HEK293 (cell line): ENCODE data around the gene WNT5B.

Experiments
- CTCF ChIA-PET: fragments of 350-600 bp; formaldehyde crosslinking; extraction: SDS; loops from one replicate; lab custom pipeline; 2021; ENCODE audit warnings: antibody characterized with exemption; lab: Yijun Ruan, JAX
- POLR2A ChIA-PET: fragments of 300-600 bp; formaldehyde crosslinking; extraction: SDS; loops from one replicate; lab custom pipeline; 2020; ENCODE audit warnings: antibody characterized with exemption, inconsistent platforms; lab: Yijun Ruan, JAX
- H3K27ac ChIP-seq: fragments of 200-500 bp; sonication (Bioruptor generic); 2 replicates; pipeline ENCODE4 v1.5.1; 2014; ENCODE audit warnings: low read depth, low read length, control low read depth, inconsistent platforms; ENCODE audit errors: extremely low read depth
- H3K36me3 ChIP-seq, 2 experiments: fragments of 200-500 bp in 1 of 2; sonication (Bioruptor generic) in 1 of 2; 1 replicate in 1 of 2; 2 replicates in 1 of 2; pipeline ENCODE4 v1.5.1; 2014 to 2017; ENCODE audit warnings: inconsistent platforms in 2 of 2, low read length in 2 of 2; ENCODE audit not compliant: control insufficient read depth in 2 of 2, insufficient read depth in 1 of 2
- H3K4me1 ChIP-seq: fragments of 200-500 bp; sonication (Bioruptor generic); 2 replicates; pipeline ENCODE4 v1.5.1; 2014; ENCODE audit warnings: mild to moderate bottlenecking, low read length, inconsistent platforms; ENCODE audit not compliant: control insufficient read depth, insufficient read depth
- H3K4me3 ChIP-seq: 2 replicates; pipeline ENCODE4 v1.5.1; 2011; ENCODE audit warnings: low read depth, mild to moderate bottlenecking, control low read depth, low read length, moderate library complexity
- H3K9me3 ChIP-seq: fragments of 200-500 bp; sonication (Bioruptor generic); 2 replicates; pipeline ENCODE4 v1.5.1; 2014; ENCODE audit warnings: low read depth, low read length, inconsistent platforms; ENCODE audit not compliant: control insufficient read depth, insufficient read depth
- AEBP2 ChIP-seq: fragments of 450-650 bp; formaldehyde crosslinking; IDR thresholded peaks from 2 replicates; pipeline ENCODE4 v1.5.1; 2016; ENCODE audit warnings: missing biosample characterization, missing genetic modification characterization, borderline replicate concordance
- BCL11A ChIP-seq: fragments of 450-650 bp; formaldehyde crosslinking; IDR thresholded peaks from 2 replicates; pipeline ENCODE4 v1.5.1; 2016; ENCODE audit warnings: low read depth, missing biosample characterization, missing genetic modification characterization
- GFI1B ChIP-seq: fragments of 450-650 bp; formaldehyde crosslinking; IDR thresholded peaks from 2 replicates; pipeline ENCODE4 v1.5.1; 2016; ENCODE audit warnings: missing biosample characterization, missing genetic modification characterization
- IKZF3 ChIP-seq: fragments of 450-650 bp; IDR thresholded peaks from 2 replicates; pipeline ENCODE4 v1.5.0; 2018; ENCODE audit warnings: missing biosample characterization, mild to moderate bottlenecking, missing genetic modification characterization, moderate library complexity
- MYNN ChIP-seq: fragments of 450-650 bp; formaldehyde crosslinking; IDR thresholded peaks from 2 replicates; pipeline ENCODE4 v1.5.1; 2016; ENCODE audit warnings: missing biosample characterization, missing genetic modification characterization, borderline replicate concordance
- PBX3 ChIP-seq: sonication (generic); formaldehyde crosslinking; IDR thresholded peaks from 2 replicates; pipeline ENCODE4 v1.8.1; 2022; ENCODE audit warnings: mild to moderate bottlenecking, moderate library complexity, missing genetic modification reagents
- SP3 ChIP-seq: fragments of 450-650 bp; formaldehyde crosslinking; IDR thresholded peaks from 2 replicates; pipeline ENCODE4 v1.5.1; 2016; ENCODE audit warnings: missing biosample characterization, missing genetic modification characterization
- ZBTB10 ChIP-seq: fragments of 450-650 bp; formaldehyde crosslinking; IDR thresholded peaks from 2 replicates; pipeline ENCODE4 v1.5.1; 2016; ENCODE audit warnings: missing biosample characterization, missing genetic modification characterization
- ZBTB20 ChIP-seq: fragments of 450-650 bp; formaldehyde crosslinking; IDR thresholded peaks from 2 replicates; pipeline ENCODE4 v1.5.1; 2016; ENCODE audit warnings: missing biosample characterization, missing genetic modification characterization
- ZBTB6 ChIP-seq: fragments of 450-650 bp; formaldehyde crosslinking; IDR thresholded peaks from 2 replicates; pipeline ENCODE4 v1.5.1; 2017; ENCODE audit warnings: missing biosample characterization, missing genetic modification characterization
- ZNF335 ChIP-seq: fragments of 450-650 bp; formaldehyde crosslinking; conservative IDR thresholded peaks from 2 replicates; pipeline ENCODE4 v1.5.1; 2016; ENCODE audit warnings: missing biosample characterization, missing genetic modification characterization
- ZNF350 ChIP-seq: fragments of 450-650 bp; formaldehyde crosslinking; IDR thresholded peaks from 2 replicates; pipeline ENCODE4 v1.5.0; 2017; ENCODE audit warnings: missing biosample characterization, mild to moderate bottlenecking, missing genetic modification characterization
- ZNF404 ChIP-seq: fragments of 450-650 bp; formaldehyde crosslinking; IDR thresholded peaks from 2 replicates; pipeline ENCODE4 v1.5.1; 2017; ENCODE audit warnings: missing biosample characterization, missing genetic modification characterization
- ZNF560 ChIP-seq: fragments of 450-650 bp; formaldehyde crosslinking; IDR thresholded peaks from 2 replicates; pipeline ENCODE4 v1.5.1; 2017; ENCODE audit warnings: missing biosample characterization, missing genetic modification characterization, borderline replicate concordance
- ZNF777 ChIP-seq: fragments of 450-650 bp; formaldehyde crosslinking; IDR thresholded peaks from 2 replicates; pipeline ENCODE4 v1.5.1; 2017; ENCODE audit warnings: missing biosample characterization, missing genetic modification characterization, borderline replicate concordance
- ZNF792 ChIP-seq: fragments of 450-650 bp; formaldehyde crosslinking; IDR thresholded peaks from 2 replicates; pipeline ENCODE4 v1.5.1; 2016; ENCODE audit warnings: missing biosample characterization, missing genetic modification characterization
- ZSCAN23 ChIP-seq: fragments of 450-650 bp; formaldehyde crosslinking; IDR thresholded peaks from 2 replicates; pipeline ENCODE4 v1.5.1; 2016; ENCODE audit warnings: missing biosample characterization, missing genetic modification characterization
- ZSCAN4 ChIP-seq: fragments of 450-650 bp; formaldehyde crosslinking; IDR thresholded peaks from 2 replicates; pipeline ENCODE4 v1.5.1; 2017; ENCODE audit warnings: missing biosample characterization, missing genetic modification characterization

Gene WNT5B

GRCh38 chr12:1593174-1594005 is 35.6 kb upstream of the WNT5B start (continued):
- TF ChIP-seq ZNF792 (tag by site-specific recombination): 0 out of 2 replicates have a peak, but pooled peaks have one; percentile 46

- Histone ChIP-seq H3K4me3 (peak overlapping the region; percentile 78), H3K27ac (peak overlapping the region; percentile 97), H3K36me3 (peaks cover 0 to 6% of the 10 kb centered on the region in 2 experiments; a peak in 1 of 3 replicates), H3K9me3 (no peaks in the 10 kb centered on the region), H3K4me1 (peaks cover 20% of the 10 kb centered on the region)
- POLR2A ChIA-PET: interaction anchor here (1.8 to 3.3 kb wide), 3 partner anchors 12 to 644 kb away, joined by 4 to 22 read pairs (median 5); partner anchors contain the start of gene RAD52
- CTCF ChIA-PET: interaction anchor here (1.0 to 2.8 kb wide), 2 partner anchors 9 to 202 kb away, joined by 3 to 17 read pairs; no protein-coding TSS in a partner anchor
- TF ChIP-seq GFI1B (no peak), ZNF350 (tag by site-specific recombination) (no peak), AEBP2 (tag by site-specific recombination) (no peak), ZBTB20 (no peak), ZSCAN4 (tag by site-specific recombination) (no peak), IKZF3 (no peak), MYNN (tag by site-specific recombination) (0 out of 2 replicates have a peak, but pooled peaks have one; percentile 8), ZNF560 (no peak), SP3 (tag by site-specific recombination) (no peak), BCL11A (tag by site-specific recombination) (no peak), PBX3 (CRISPR knock-in tag) (no peak), ZBTB10 (no peak), ZSCAN23 (tag by site-specific recombination) (no peak), ZNF404 (tag by site-specific recombination) (no peak), ZNF777 (tag by site-specific recombination) (no peak), ZBTB6 (tag by site-specific recombination) (0 out of 2 replicates have a peak, but pooled peaks have one; percentile 2), ZNF335 (tag by site-specific recombination) (0 out of 2 replicates have a peak, but pooled peaks have one; percentile 66)
- TF ChIP-seq, all 188 proteins: peak for 3
Measured at GRCh38 chr12:1594006-1594260, 35.1 kb upstream of the WNT5B start.
